T-helper 1 cell (primary cell): ENCODE data around the gene EFR3B.
"Not testable (repeated sequence)": the region's sequence is repeated elsewhere in the genome, so short reads cannot be mapped to it uniquely, and the experiment has no call there.

Experiments used
- DNase-seq, 5 donors: peaks; one replicate each; pipeline ENCODE4 v3.0.0-alpha.2; 2012 to 2020

Gene EFR3B

DNA sequence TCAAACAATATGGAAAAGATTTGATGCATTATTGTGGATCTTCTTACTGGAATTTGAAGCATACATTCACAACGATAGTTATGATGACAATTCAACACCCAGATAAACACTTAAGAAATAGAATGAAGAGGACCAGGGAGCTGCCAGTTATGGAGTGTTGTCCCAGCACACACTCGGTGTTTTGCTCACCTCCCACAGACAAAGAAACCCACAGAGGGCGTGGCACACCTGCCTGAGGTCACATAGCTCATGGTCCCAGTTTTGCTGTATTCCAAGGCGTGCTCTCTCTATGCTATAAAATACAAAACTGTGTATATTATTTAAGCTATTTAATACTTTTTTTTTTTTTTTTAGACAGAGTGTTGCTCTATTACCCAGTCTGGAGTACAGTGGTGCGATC is 31.1 kb downstream of the EFR3B start:
- DNase-seq, result no peak

- DNase-seq, result no peak
Measured at GRCh38 chr2:25073914-25074313, 32.0 kb downstream of the EFR3B start.

DNA sequence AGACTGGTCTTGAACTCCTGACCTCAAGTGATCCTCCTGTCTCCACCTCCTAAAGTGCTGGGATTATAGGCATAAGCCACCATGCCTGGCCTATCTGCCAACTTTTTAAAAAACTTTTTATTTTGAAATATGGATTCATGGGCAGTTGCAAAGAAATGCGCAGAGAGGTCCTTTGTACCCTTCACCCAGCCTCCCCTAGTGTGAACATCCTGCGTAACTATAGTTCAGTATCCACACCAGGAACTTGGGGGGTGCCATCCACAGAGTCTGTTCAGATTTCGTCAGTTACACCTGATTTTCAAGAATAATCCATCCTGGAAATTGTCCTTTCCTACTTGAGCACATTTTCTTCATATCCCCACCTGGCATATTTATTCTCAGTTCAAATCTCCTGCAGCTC is 33.0 kb downstream of the EFR3B start:
- DNase-seq, result no peak

DNA sequence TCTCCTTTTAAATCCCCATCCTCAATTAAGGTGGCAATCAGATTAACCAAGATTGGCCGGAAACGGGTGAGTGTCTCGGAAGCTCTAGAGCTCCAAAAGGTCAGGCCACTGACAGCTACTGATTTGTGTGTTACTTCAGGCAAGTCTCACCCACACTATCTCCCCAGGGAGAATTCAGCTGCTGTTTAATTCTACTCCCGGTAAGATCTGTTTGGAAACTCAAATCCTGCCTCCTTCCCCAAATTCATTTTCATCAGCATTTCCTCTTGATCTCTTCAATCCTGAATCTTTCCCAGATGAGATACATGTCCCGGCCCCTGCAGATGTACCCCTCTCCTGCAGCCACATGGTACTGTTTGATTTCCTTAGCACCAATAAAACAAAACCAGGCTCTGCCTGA is 34.9 kb downstream of the EFR3B start:
- no peak for DNase-seq

DNA sequence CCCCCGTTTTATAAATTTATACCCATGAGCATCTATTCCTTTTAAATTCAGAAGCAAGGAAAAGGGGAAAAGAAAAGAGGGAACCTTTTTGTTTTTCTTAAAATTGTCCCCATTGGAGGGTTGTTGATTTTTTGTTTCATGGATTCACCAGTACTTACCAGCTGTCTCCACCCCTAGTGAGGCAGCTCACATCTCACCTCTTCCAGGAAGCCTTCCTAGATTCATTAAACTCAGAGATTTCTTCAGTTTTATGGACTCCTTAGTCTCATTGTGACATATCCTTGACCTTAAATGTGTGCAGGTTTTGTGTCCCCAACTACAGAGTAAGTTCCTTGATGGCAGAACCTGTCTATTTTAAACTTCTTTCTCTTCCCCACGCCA is 35.9 kb downstream of the EFR3B start:
- no peak for DNase-seq

DNA sequence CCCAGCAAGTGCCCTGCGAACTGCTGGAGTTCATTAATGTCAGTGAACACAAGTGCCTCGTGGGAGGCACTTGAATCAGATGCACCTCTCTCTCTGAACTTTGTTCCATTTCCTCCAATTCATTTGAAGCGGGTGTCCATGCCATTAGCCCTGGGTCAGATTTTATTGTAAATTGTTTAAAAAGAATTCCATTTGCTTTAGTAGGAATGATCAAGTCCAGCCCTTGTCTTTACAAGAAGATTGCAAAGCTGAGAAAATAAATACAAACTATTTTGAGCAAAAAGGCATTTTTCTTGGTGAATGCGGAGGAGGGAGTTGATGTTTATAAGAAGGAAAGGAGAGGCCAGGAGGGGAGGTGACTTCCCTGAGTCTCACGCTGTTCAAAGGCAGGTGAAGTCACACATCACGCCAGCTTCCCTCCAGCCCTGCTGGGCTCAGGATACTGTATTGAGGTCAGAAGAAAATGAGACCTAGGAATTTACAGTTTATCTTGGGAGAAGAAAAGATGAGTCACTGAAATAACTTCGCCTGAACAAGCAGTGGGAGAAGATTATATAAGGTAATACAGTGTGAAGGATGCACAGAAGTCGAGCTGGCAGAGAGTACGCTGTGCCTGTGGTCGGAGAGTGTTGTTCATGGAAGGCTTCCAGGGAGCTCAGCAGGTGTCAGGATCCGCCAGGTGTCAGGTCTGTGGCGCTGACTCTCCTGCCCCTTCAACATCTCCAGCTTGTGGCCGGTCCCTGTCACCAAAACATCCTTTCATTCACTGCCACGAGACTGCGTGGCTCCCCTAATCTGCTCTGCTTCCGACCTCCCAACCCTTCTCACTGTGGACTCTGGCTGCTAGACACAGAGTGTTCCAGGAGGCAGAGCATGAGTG is 36.5 kb downstream of the EFR3B start:
- DNase-seq, result no peak

DNA sequence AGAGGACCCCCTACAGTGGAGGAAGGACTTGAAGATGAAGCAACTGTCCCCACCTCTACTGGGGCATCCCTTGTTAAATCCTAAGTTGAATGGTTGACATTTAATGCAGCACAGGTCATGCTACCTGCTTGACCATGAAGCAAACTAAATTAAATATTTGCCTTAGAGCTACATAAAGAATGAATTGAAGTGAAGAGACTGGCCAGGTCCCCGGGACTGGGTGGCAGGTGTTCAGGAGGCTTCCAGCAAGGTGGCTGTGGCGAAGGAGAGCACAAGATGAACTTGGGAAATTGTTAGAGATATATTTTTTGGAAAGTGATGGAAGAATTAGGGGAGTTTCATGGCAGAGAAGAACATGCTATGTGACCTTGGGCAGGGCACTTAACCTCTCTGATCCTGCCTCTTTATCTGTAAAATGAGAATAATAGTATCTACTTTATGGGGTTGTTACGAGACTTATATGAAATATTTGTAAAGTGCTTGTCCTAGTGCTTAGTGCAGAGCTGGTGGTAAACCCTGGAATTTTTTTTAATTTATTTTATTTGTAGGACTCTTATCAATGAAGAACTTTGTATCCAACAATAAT is 37.3 kb downstream of the EFR3B start:
- DNase-seq, result no peak

DNA sequence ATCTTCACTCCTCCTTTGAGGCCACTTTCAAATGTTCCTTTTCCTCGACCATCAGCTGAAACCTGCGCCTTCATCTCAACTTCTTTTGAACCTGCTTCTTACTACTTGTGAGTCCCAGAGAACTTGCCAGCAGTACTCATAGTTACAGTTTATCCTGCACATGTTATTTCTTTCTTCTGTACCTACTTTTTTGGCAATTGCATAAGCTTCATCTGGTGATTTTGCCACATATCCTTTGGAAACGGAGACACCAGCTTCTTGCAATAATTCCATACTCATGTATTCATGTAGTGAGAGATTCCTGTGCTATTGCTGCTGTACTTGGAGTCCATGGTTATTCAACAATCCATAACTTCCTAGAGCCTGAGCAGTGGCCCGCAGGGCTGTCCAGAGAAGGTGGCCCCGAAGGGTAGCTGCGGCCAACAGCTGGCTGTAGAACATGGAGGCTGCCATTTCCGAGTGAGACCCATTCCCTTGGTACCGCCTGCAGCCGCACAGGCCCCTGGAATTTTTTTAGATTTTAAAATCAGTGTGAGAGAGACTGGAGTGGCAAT is 39.4 kb downstream of the EFR3B start:
- DNase-seq, result no peak

- no peak for DNase-seq
Measured at GRCh38 chr2:25082002-25082622, 40.2 kb downstream of the EFR3B start.

DNA sequence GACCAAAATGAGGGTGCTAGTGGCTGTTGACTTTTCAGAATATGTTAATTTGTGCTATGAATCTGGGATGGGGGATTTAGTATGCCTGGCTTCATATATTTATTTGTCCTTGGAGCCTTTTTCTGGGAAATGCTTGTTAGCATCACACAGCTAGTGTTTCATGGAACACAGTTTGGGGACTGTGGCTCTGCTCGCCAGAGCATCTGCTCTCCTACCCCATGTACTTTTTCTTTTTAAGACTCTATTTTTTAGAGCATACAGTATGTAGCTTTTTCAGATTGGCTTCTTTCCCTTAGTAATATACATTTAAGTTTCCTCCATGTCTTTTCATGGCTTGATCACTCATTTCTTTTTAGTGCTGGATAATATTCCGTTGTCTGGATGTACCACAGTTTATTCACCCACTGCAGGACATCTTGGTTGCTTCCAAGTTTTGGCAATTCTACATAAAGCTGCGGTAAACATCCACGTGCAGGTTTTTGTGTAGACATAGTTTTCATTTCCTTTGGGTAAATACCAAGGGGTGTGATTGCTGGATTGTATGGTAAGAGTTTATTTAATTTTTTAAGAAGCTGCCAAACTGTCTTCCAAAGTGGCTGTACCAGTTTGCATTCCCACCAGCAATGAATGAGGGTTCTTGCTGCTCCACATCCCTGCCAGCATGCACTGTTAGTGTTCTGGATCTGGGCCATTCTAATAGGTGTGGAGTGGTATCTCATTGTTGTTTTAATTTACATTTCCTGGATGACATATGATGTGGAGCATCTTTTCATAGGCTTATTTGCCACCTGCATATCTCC is 44.1 kb downstream of the EFR3B start:
- DNase-seq, result no peak

GRCh38 chr2:25088817-25089516 is 47.1 kb downstream of the EFR3B start:
- no peak for DNase-seq

DNA sequence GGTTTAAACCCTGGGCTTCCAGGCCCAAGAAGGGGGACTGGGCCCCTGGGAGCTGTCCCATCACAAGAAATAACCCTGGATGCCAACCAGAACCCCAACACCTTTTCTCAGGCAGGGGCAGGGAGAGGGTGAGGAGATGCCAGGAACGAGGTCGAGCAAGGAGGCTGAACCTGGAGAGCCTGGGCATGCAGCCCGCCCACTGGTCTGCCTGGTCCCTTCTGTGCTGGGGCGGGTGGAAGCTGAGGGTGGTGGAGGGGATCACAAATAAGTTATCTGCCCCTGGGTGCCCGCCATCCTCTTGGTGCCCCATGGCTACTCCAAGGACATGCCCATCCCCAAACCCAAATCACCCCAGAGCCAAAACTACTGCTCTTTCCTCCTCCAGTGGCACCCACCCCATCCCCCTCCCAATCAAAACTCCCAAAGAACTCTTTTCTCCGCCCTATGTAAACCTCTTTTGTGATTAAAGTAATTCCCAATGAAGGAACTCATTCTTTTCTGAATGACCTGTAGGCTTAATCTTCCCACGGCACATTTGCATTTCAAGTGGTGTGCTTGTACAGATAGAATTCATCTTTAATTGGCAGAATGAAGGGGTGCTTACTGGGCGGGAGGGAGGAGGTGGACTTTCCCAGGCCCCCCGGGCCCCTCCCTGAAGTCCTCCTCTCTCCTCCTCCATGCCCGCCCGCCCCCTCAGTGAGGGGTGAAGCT is 47.9 kb downstream of the EFR3B start:
- no peak for DNase-seq

- no peak for DNase-seq
Measured at GRCh38 chr2:25090801-25091200, 48.9 kb downstream of the EFR3B start.

- DNase-seq, result no peak
Measured at GRCh38 chr2:25091265-25091664, 49.4 kb downstream of the EFR3B start.

- DNase-seq, result no peak
Measured at GRCh38 chr2:25098056-25098455, 56.2 kb downstream of the EFR3B start.

- no peak for DNase-seq
Measured at GRCh38 chr2:25098670-25099486, 57.0 kb downstream of the EFR3B start.

DNA sequence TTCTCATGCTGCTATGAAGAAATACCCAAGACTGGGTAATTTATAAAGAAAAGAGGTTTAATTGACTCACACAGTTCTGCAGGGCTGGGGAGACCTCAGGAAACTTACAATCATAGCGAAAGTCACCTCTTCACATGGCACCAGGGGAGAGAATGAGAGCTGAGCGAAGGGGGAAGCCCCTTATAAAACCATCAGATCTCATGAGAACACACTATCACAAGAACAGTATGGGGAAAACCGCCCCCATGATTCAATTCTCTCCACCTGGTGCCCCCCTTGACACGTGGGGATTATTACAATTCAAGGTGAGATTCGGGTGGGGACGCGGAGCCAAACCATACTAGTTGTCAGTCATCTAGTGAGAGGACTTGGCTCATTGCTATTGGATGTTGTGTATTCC is 60.5 kb downstream of the EFR3B start:
- DNase-seq, result not testable (repeated sequence)

DNA sequence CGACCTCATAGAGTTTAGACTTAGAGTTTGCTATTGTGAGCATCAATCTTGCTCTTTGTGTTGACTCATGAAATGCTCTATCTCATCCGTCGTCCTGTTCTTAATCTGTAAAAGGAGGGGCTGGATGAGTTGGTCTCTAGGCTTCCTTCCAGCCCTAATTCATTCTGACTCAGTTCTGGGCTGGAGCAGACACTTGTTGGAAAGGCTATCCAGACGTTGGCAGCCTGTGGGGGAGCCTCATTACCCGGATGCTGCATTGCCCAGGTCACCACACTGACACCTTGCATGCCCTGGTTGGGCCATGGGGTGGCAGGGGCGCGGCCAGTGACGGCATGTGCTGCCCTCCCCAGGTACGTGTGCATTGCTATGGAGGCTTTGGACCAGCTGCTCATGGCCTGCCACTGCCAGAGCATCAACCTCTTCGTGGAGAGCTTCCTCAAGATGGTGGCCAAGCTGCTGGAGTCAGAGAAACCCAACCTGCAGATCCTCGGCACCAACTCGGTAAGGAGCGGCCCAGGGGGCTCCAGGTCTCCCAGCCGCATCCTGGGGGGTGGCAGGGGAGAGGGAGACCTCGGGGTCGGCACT is 61.5 kb downstream of the EFR3B start:
- no peak for DNase-seq

DNA sequence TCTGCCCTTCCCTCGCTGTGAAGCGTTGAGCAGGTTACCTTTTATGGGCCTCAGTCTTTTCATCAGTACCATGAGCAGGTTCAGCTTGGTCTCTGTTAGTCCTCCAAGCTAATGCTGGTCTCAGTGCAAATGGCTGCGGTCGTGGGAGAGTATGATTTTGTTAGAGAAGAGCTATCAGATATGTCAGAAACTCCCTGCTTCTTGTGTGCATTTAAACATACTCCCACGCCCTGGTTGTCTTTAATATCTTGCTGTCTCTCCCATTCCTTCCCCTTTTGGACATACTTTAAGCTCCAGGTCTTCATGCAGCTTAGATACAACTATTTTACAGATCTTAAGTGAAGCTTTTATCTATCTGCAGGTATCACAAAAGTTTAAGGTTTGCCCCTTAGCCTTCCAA is 62.9 kb downstream of the EFR3B start:
- no peak for DNase-seq
